GM18526 (cell line): Measurements from ENCODE around the gene CORO7.

ENCODE experiments used
- POLR2A ChIP-seq: IDR thresholded peaks from 3 replicates; pipeline ENCODE4 v1.6.1; 2011; ENCODE audit not compliant: insufficient read length; ENCODE audit errors: extremely low read depth

CORO7 gene

DNA sequence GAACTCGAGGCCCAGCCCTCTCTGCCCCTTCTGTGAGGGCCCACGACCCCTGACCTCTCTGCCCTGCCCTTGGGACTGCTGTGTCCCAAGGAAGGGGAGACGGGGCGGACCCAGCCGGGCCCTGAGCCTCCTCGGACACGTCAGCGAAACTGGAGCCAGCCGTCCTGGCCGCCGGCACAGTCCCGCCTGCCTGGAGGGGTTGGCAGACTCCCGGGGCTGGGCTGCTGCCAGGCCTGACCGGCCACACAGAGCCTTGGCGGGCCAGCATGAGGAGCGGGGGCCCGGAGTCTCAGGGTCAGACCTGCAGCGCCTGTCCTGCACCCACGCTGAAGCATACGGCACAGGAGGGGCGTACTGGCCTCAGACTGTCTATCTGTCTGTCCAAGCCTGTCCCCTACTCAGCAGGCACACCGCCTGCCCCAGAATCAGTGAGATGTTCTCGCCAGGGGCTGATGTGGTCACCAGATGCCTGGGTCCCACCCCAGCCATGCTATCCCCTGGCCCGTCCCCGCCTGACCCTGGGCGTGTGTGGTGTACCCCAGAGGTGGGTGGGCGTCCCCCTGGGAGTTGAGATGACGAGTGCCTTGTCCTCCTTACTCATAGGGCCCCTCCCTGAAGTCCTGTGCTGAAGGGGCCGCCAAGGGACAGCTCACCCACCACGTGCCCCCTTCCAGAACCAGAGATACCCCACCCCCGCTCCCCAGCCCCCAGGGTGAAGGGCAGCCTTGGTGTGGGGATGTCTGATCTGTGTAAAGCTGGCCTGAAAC, 40.1 kb downstream of the CORO7 start:
- TF ChIP-seq POLR2A, result no peak

DNA sequence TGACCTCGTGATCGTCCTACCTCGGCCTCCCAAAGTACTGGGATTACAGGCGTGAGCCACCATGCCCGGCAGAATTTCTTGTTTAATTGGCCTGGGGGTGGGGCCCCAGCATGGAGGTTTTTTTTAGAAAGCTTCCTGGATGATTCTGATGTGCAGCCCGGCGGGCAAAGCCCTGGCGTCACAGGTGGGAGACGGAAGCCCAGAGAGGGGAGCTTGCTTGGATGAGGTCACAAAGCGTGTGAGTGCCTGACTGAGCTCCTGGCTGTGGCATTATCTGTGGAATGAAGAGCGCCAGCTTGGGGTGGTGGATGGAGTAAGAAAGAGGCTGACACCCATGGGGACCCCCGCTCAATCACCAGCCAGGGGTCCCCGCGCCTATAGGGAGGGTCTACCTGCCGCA, 40.7 kb downstream of the CORO7 start:
- no peak for TF ChIP-seq POLR2A

DNA sequence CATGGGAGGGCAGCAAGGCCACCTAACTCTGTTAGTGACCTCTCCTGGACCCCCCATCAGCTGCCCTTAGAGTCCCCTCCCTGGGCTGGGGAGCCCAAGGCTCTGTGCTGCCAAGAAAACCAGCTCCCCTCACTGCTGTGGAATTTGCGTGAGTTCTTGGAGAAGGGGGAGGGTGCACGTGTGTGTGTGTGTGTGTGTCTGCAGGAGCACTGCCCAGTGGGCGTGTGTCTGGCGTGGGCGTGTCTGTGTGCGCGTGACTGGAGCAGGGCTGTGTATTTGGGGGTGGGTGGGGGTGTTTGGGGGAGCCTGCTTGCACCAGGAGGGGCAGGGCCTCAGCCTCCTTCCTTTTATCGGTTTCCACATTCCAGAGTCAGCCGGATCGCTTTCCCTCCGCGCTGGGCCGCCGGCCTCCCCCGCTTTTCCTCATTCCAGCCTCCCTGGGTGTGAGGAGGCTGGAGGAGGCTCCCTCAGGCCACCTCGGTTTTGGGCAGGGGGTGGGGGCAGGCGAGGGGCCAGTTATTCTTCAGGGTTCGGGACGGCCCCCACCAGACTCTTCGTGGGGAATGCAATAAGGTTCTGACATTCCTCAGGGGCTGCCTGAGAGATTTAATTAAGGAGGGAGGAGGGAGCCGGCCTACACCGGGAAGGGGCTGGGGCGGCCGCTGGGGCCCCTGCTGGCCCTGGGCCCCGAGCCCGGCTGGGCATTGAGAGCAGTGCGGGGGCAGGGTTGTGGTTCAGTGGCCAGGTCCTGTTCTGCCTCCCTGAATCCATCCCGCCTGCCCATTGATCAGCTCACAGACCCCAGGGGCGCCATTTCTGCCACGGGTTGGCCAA, 42.3 kb downstream of the CORO7 start:
- no peak for TF ChIP-seq POLR2A

DNA sequence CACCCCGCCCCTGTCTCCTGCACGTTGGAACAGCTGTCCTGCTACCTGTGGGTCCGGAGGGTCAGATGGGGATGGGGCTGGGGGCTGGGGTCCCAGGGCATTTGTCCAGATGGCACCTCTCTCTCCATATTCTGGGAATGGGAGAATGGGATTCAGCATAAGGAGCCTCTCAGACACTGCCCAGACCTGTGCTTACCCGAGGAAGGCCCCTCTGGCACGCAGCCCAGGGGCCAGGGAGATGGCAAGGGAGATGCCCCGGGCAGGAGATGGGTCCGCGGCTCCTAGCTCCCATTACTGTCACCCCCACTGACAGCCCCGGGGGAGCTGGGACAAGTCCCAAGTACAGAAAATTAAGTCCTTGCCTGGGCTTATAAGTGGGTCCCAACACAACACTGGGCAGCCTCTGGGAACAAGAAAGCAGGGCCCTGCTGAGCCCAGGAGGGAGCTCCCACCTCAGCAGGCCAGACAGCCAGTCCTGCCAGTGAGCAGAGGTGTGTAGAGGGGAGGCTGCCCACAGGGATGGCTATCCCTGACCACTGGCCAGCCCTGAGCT, 43.0 kb downstream of the CORO7 start:
- no peak for TF ChIP-seq POLR2A

DNA sequence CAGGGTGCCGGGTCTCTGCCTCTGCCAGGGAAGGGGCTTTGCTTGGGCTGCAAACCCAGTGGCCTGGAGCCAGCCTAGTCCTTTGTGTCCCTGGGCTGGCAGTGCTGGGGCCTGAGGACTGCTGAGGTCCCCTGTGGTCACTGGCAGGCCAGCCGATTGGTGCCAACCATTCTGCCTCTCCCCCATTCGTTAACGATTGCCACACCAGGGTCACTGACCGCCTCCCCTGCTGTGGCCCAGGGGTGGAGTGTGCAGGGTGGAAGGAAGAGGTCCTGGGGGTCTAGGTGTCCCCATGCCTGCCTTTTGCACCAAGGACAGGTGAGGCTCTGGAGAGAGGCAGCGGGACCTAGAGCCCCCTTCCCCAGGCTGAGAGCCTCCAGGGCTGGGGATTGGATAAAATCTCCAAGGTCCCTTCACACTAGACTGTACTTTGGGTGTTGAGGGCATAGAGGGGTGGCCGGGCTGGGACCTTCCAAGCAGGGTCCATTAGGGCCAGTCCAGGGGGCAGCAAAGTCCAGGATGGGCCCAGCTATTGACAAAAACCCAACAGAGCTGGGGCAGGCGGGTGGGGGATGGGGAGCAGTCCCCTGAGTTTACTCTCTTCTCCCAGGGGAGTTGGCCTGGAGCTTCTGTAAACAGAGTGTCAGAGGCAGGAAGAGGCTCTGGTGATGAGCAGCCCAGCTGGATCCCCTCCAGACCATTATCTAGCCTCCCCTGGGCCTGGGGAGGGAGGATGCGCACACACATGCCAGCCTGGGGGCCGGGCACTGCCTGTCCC, 43.6 kb downstream of the CORO7 start:
- no peak for TF ChIP-seq POLR2A

DNA sequence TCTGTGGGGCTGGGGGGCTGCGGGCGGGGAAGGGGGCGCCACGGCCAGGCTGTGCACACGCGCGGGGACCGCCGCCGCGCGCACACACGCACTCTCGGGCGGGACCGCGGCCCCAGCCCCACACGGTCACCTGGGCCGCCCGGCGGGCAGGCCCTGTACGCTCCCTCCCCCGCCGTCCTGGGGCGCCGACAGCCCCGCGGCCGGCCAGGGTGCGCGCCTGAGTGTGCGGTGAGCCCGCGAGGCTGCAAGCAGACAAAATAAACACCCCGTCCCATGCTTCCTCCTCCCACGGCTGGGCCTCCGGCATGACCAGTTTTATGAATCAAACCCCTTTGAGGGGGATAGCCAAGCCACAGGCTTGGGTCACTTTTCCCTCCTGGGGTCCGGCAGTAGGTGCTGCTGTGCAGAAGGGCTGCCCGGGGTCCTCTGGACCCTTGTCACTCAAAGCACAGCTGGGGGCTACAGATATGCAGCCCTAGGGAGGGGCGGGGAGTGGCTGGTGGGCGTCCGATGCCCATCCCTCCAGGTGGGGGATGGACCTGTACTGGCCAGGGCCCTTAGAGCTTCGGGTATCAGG, 44.3 kb downstream of the CORO7 start:
- TF ChIP-seq POLR2A, result no peak

DNA sequence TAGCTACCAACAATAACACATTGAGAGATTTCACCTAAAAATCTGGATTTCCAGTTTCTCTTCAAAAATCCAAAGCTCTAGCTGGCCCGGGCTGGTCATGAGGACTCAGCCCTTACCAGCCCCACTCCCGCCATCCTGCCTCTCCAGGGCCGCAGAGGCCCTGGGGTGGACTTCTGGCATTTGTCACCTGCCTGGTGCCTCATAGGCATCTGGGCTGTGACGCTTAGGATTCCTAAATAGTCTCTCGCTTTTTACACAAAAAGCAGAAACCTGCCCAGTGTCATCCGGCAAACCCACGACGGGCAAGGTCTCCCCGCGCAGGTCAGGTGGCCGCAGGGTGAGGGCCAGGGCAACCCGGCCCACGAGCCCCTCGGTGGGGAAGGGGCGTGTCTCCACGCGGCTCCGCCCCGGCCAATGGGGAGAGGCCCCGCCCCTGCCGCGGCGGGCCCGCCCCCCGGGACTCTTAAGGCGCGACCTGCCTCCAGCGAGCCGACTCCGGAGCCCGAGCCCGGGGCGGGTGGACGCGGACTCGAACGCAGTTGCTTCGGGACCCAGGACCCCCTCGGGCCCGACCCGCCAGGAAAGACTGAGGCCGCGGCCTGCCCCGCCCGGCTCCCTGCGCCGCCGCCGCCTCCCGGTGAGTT, 44.9 kb downstream of the CORO7 start, which contains the start of gene VASN:
Gene VASN, plus strand, starts transcription at position 492 of the 644 bp plus-strand sequence. CDS start 9,030 bp downstream, outside the sequence.
- TF ChIP-seq POLR2A, result peak; percentile 57

DNA sequence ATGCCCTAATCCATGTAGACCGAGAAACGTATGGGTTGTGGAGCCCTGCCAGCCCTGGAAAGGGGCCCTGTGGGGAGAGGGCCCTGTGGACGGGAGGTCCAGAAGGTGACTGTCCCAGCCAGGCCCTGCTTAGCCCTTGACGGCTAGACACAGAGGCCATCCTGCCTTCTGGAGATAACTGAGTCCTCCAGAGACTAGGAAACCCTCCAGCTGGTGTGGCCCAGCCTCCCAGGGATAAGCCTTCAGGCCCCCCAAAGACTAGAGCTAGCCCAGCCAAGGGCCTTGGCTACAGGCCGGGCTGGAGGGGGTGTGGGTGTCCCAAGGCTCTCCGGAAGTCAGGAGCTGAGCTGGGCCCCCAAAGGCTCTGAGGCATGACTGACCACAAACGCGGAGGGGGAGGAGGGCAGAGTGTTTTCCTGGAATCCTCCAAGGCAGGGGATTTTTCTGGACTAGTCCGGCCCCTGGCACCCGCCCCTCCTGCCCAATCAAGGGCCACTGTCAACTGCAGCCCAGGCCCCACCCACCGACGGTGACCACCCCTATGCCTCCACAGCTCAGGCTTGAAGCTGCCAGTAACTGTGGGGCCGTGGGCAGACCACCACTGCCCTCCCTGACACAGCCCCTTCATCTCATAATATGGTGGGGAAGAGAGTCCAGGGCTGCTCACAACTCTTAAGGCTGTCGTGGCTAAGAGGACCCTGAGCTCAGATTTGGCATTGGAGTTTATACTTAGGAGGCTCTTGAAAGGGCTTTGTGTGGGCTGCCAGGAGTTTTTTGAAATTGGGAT, 45.6 kb downstream of the CORO7 start:
- TF ChIP-seq POLR2A, result no peak

DNA sequence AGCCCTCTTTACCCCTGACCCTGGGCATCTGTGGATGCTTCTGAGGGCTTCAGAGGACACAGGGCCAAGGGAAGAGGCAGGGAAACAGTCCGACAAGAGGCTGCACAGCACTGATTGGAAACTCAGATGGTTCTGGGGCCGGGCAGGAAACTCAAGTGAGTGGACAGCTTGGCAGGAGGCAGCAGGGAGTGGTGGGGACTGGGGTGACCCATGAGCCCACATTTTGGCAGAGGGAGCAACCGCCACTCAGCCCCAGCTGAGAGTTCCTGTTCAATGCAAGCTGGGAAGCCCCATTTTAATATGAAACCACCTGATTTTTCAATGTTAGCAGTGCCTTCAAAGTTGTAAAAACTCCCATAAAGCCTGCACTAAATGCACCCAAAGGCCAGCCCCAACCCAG, 46.2 kb downstream of the CORO7 start:
- no peak for TF ChIP-seq POLR2A

DNA sequence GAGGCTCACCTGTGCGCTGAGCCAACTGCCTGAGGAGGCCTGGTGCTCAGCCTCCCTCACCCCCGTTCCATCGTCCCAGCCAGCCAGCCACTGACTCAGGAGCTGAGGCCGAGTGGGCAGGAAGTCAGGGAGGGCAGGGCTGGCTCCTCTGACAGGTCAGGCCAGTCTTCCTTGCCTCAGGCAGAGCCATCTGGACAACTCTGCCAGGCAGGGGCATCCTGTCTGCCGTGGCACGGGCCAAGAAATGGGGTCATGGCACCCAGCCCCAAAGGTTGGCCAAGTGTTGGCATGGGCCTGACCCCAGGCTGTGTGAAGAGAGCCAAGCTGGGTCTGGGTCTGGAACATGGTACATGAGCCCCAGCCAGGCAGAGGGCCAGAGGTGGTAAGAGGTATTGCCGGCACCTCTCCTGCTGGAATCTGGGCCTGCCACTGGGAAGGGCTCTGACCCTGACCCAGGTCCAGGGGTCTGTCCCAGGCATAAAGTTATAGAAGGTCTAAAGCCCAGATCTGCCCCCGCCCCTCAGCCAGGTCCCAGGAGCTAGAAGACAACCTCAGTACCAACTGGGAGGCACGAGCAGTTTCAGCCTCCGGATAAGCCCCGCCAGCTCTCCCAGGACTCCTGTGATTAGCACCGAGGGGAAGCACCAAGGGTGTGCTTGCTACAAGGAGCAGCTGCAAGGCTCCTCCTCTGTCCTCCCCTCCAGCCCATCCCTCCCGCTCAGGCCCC, 47.2 kb downstream of the CORO7 start:
- no peak for TF ChIP-seq POLR2A

DNA sequence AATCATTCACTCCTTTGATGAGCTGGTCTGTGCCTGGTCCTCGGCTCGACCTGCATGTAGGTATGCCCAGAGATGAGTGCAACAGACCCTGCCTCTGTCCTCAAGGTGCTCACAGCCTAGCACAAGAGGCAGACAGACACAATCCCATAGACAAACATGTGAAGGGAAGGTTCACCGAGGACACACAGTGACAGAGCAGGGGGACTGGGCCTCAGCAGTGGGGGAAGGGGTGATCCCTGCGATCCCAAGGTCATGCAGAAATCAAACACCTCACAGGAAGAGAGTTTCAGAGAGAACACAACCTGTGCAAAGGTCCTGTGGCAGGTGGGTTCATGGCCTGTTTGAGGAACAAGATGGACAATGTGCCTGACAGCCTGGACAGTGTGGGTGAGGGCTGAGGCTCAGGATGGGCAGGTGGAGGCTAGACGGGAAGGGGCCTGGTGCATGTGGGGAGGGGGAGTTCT, 49.0 kb downstream of the CORO7 start:
- TF ChIP-seq POLR2A, result no peak

DNA sequence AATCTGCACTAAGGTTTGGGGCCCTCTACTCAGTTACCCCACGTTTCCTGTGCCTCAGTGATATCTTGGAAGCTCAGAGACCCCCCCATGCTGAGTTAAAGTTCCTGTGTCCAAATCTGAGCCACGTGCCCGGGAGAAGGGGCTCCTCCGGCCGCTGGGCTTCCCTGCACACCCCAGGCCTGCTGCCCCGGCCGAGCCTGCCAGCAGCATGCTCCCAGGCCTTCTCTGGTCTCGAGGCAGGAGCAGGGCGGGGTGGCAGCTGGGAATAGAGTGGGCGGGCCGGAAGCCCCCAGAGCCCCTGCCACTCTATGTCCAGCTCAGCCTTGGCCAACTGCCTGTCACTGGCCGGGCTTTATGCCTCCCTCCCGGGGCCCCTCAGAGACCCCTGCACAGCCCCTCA, 50.4 kb downstream of the CORO7 start:
- no peak for TF ChIP-seq POLR2A

DNA sequence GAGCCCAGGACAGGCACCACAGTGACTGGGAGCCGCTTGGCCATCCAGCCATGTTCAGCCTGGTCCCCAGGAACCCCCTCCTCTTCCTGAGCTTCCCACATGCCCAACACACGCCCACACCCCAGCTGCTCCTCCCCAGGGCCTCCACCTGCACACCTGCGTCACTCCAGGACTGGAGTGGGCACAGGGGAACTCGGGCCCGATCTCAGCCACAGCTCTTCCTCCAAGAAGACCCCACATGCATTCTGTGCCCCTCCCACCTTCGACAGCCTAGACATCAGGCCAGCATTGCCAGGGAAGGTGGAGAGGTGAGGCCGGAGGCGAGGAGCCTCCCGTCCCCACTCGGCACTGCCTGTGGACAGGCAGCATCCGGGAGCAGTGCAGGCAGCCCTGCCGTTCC, 50.8 kb downstream of the CORO7 start:
- no peak for TF ChIP-seq POLR2A
